EH (cell line): ENCODE data around the gene COA7.
"Not testable (repeated sequence)": the region's sequence is repeated elsewhere in the genome, so short reads cannot be mapped to it uniquely, and the experiment has no call there.

Experiments used
- DNase-seq: peaks from one replicate; pipeline ENCODE4 v3.0.0-alpha.2; 2015; ENCODE audit warnings: low read depth

COA7 gene

GRCh38 chr1:52697795-52698674 is at the start of gene COA7:
TSS of gene COA7 (minus strand) at chr1:52698347. CDS start at chr1:52698326, 21 bp downstream.
- DNase-seq = peak; percentile 85

DNA sequence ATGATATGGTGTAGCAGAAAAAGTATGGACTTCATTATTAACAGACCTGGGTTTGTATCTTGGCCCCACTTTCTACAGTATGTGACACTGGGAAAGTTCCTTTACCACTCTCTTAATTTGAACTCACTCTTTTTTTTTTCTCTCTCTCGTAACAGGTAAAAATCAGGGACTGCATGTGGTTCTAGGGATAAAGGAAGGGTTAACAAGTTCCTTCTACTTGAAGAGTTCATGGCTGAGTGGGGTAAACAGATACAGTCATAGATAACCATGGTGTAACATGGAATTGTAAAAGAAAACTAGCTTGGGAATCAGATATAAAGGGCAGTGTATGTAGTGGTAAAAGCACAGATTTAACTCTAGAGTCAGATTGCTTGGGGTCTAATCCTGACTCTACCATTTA is 49.3 kb upstream of the COA7 start:
- no peak for DNase-seq

GRCh38 chr1:52746189-52746588 is 48.0 kb upstream of the COA7 start:
- DNase-seq = no peak

GRCh38 chr1:52741259-52741658 is 43.1 kb upstream of the COA7 start:
- DNase-seq = no peak

DNA sequence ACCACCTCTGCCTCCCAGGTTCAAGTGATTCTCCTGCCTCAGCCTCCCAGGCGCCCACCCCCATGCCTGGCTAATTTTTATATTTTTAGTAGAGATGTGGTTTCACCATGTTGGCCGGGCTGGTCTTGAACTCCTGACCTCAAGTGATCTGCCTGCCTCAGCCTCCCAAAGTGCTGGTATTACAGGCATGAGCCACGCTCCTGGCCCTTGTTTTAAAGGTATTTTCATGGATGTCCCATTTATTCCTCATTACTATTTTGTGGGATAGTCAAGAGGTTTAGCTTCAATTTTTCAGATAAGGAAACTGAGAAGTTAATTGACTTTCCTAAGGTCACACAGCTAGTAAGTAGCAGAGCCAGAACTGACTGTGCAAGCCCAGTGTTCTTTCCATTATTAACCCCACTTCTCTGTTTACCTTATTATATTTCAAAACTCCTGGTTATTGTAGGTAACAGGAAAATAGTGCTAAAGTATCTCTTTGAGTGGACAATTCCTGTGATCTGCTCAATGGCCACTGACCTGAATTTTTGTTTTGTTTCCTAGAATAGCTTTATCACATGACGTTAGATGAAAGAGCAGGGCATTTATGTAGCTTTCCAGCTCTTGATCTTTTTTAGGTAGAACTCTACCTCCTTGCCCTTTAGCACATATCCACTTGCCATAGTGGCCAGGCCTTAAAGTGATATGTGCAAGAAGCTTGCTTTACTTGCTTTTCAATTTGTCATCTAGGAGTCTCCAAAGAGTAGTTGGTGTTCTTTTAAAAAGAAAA is 41.7 kb upstream of the COA7 start:
- DNase-seq = no peak

DNA sequence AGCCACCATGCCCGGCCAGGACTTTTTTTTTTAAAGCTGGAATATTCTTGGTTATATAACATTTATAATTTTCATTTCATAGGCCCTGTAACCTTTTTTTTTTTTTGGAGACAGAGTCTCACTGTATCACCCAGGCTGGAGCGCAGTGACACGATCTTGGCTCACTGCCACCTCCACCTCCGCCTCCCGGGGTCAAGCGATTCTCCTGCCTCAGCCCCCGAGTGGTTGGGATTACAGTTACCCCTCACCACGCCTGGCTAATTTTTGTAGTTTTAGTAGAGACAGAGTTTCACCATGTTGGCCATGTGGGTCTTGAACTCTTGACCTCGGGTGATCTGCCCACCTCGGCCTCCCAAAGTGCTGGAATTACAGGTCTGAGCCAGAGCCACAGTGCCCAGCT is 40.7 kb upstream of the COA7 start:
- no peak for DNase-seq

- no peak for DNase-seq
Measured at GRCh38 chr1:52738148-52738547, 40.0 kb upstream of the COA7 start.

GRCh38 chr1:52735371-52735770 is 37.2 kb upstream of the COA7 start:
- DNase-seq = not testable (repeated sequence)

- DNase-seq = no peak
Measured at GRCh38 chr1:52733368-52733767, 35.2 kb upstream of the COA7 start.

DNA sequence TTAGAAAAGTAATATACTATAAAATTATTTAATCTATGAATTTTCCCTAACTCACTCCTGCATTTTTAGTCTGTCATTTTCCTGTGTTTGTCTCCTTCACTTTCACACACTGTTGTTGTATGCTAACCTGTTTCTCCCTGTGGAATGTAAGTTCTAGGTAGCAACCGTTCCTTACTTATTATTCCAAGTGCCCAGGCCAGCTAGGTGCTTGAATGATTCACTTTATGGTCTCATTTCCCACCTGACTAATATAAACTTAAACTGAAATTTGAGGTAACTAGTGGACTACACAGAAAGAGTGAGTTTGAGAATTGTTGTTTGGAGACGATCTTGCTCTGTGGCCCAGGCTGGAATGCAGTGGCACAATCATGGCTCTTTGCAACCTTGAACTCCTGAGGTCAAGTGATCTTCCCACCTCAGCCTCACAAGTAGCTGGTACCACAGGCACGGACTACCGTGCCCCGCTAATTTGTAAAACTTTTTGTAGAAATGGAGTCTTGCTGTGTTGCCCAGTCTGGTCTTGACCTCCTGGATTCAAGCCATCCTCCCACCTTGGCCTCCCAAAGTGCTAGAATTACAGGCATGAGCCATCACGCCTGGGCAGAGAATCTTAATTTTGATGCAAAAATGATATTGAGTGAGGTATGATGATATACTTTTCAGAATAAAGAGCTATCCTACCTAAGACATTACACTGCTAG is 30.0 kb upstream of the COA7 start:
- DNase-seq = no peak

DNA sequence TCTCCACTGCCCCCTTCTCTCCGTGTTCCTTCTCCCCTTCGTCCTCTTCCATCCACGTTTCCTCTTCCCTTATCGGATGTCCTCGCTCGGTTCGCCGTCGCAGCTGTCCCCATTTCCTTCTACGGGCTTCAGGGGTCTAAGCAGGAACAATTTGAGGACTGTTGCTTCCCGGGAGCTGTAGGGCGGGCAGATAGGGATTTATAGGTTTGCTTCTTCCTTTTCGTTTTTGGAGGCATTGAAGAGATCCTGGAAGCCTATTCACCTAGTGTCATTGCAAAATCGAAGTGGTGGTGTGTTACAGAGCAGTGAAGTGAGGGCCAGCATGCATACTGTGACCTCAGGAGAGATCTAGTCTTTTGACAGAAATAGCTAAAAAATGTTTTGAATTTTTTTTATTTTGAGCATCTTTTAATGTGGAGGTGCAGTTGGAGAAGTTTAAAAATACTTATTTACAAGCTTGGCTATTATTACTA is 29.0 kb upstream of the COA7 start:
- DNase-seq = peak; percentile 44

DNA sequence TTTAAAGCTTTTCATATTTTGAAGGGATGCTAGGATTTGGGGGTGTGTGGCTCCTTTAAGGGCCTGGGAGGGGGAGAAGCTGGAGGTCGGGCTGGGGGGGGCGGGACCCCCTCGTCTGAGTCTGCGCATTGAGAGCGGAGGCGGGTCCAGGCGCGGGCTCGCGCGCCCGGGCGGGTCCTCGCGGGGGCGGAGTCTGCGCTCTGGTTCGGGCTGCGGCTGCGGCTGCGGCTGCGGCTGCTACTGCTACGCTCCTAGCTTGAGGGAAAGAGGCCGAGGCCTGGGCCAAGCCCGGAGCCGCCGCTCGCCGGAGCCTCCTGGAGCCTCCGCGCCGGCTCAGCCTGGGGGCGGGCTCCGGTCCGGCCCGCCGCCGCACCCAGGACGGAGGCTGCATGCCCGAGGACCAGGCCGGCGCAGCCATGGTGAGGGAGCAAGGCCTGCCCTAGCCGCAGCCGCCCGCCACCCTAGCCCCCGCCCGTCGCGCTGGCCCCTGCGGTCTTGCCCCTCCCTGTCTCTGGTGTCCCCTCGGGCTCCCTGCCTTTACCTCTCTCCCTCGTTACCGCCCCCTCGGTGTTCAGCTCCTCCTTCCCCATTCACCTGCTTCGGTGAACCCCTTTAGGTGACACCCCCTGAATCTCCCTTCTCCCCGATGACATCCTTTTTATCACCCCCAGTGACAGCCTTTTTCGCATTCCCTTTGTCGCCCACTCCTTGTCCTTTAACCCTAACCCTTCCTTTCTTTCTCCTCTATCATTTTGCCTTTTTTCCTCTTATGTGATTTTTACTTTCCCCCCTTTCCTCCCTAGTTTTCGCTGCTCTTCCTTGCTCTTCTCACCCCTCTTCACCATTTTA is 28.3 kb upstream of the COA7 start, which contains the start of gene ZYG11B:
Gene ZYG11B (plus strand): TSS at position 189 of the 849 bp plus-strand sequence. CDS start 201 bp downstream, at position 390.
- DNase-seq = peak; percentile 87

DNA sequence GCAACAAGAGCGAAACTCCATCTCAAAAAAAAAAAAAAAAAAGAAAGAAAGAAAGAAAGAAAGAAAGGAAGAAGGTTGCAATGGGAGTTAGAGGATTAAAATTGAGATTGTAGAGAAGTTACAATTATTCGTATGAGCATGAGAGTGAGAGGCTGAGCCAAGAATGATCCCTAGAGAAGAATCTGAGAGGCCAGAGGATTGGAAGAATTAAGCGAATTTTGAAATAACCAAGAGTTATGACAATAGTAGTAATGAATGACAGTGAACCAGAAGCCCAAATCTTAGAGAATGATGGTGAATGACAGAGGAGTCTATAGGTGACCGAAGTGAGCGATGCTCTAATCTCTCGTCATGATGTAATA is 27.7 kb upstream of the COA7 start:
- no peak for DNase-seq

GRCh38 chr1:52723260-52723659 is 25.1 kb upstream of the COA7 start:
- DNase-seq = no peak

- DNase-seq = not testable (repeated sequence)
Measured at GRCh38 chr1:52715296-52715695, 17.1 kb upstream of the COA7 start.

DNA sequence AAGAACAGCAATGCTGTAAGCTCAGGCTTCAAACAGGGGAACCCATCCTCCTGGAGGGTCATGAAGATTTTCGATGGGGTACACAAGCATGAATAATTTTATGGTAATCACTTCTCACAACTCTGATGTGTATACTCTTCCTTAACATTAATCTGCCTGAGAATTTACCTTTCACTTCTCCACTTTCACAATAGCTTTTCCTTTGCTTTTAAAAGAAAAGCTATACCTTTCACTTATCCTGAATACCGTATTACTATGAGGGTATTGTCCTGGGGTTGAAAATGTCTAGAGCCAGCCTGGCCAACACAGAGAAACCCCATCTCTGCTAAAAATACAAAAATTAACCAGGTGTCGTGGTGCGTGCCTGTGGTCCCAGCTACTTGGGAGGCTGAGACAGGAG is 15.4 kb upstream of the COA7 start:
- no peak for DNase-seq

DNA sequence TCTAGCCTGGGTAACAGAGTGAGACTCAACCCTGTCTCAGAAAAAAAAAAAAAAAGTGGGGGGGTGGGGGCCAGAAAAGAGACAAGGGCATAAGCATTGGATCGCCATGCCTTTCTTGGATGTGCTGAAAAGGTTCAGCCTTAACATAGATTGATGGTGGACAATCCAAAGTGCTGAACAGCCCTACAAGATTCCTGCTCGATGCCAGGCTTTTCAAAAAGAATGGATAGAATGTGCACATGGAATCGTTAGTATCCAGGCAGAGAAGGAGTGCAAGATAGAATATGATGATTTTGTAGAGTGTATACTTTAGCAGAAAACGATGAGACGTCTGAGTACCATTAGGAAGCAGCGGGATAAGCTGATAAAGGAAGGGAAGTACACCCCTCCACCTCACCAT is 10.9 kb upstream of the COA7 start:
- peak; percentile 50 for DNase-seq

GRCh38 chr1:52707927-52708655 is 9.9 kb upstream of the COA7 start:
- DNase-seq = peak; percentile 95

DNA sequence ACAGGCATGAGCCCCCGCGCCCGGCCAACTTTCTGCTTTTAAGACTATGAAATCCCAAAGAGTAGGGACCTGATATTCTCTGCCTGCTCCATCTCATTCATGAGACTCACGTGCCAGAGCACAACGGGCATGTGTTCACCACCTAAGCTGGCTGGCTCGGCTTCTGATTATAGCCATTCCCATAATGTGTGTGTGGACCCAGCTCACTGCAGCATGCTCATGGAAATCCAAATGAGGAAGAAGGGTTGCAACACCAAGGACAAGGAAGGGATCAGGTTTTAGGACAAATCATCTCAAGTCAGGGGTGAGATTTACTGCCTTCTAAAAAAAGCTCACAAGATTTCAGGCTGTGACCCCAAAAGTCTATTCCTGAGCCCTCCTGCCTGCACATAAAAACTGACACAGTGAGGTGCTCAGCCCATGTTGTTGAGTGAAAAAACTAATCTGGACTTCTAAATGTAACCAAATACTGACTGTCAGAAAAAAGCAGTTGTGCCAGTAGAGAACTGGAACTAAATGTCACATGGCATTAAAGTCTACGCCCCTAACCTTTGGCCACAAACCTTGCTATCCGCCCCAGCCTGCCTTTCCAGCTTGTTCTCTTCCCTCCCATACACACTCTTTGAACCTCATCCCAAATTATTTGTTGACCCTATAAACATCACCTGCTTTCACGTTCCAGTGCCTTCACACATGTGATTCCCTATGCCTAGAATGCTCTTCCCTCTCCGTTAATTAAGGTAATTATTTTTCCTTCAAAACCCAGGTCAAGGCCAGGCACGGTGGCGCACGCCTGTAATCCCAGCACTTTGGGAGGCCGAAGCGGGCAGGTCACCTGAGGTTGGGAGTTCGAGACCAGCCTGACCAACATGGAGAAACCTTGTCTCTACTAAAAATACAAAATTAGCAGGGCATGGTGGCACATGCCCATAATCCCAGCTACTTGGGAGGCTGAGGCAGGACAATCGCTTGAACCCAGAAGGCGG is 9.1 kb upstream of the COA7 start:
- DNase-seq = peak; percentile 12
